Activated T-helper 1 cell treated with Interleukin-2 at 50 U/mL for 16 hours (primary cell): ENCODE measurements around the gene TAF7L.
"Not testable (repeated sequence)": the region's sequence is repeated elsewhere in the genome, so short reads cannot be mapped to it uniquely, and the experiment has no call there.

Experiments used
- DNase-seq: peaks from one replicate; pipeline ENCODE4 v3.0.0-alpha.2; 2020; ENCODE audit warnings: low read depth

TAF7L gene, protein sequence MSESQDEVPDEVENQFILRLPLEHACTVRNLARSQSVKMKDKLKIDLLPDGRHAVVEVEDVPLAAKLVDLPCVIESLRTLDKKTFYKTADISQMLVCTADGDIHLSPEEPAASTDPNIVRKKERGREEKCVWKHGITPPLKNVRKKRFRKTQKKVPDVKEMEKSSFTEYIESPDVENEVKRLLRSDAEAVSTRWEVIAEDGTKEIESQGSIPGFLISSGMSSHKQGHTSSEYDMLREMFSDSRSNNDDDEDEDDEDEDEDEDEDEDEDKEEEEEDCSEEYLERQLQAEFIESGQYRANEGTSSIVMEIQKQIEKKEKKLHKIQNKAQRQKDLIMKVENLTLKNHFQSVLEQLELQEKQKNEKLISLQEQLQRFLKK

DNA sequence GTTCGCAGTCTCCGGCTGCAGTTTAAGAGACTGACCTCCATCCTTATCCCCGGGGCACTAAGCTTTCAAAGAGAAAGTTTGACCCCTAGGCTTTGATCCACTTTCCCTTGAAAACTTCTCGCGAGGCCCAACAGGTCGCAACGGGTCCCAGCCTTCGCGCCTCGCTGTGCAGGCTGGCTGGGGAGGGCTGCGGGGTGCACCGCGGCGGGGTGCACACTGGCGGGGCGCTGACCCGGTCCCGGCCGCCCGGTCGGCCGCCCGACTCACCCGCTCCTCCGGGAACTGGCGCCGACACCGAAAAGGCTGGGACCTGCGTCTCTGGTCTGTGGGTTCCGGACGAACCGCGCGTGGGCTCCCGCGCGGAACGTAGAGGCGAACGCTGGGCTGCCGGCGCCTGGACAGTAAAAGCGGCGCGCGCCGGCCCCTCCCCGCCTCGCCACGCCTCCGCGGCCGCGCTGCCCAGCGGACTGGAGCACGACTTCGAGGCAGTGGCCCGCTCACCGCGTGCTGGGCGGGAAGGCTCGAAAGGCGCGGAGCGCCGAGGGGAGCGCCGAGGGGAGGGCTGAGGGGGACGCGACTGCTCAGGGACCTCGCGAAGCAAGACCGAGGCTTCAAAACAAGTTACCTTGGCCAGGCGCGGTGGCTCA, at the start of gene TAF7L:
Gene TAF7L (minus strand): TSS at position 378 of the 647 bp plus-strand sequence. CDS start 3,791 bp downstream, outside the sequence.
- no peak for DNase-seq

DNA sequence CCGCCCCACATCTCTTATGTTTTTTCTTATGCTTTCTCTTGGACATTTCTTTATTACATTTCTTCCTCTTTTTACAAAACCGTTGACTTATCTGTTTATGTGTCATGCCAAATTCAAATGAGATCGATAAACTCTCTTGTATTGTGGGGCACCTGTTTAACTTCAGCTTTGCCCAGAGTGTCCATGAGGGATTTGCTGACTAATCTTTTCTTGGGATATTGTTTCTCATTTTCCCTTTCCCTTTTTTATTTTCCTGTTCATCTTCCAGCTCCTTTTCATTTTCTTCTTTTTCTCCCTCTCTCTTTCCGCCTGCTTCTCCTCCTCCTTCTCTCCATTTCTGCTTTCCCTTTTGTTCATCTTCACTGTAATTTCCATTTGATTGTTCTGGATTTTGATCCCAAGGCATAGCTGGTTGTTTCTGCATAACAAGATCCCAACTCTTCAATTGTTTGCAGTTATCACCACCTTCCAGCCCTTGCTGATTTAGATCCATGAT, 46.7 kb upstream of the TAF7L start:
- no peak for DNase-seq

DNA sequence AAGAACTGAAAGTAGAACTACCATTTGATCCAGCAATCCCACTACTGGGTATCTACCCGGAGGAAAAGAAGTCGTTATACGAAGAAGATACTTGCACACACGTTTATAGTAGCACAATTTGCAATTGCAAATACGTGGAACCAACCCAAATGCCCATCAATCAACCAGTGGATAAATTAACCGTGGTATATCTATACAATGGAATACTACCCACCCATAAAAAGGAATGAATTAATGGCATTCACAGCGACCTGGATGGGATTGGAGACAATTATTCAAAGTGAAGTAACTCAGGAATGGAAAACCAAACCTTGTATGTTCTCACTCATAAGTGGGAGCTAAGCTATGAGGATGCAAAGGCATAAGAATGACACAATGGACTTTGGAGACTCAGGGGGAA, 43.2 kb upstream of the TAF7L start:
- DNase-seq: not testable (repeated sequence)

DNA sequence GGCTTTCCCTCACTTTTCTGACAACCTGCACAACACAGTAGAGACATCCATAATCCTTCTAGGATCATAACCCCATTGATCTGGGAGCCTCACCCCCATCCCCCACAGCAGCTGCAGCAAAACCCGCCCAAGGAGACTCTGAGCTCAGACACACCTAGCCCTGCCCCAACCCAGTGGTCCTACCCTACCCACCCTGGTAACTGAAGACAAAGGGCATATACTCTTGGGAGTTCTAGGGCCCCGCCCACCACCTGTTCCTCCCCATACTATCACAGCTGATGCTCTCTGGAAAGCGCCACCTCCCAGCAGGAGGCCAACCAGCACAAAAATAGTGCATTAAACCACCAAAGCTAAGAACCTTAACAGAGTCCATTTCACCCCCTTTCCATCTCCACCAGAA, 35.5 kb upstream of the TAF7L start:
- DNase-seq: not testable (repeated sequence)

DNA sequence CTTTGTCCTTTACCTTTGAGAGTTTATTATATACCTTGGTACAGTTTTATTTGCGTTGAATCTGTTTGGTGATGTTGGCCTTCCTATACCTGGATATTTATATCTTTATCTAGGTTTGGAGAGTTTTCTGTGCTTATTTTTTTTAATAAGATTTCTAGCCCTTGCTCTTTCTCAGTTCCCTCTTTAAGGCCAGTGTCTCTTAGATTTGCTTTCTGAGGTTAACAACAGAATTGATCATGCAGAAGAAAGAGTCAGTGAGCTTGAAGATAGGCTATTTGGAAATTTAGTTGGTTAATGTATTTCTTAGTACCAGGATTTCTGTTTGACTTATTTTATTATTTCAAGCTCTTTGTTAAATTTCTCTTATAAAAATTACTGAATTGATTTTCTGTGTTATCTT, 12.7 kb upstream of the TAF7L start:
- no peak for DNase-seq

DNA sequence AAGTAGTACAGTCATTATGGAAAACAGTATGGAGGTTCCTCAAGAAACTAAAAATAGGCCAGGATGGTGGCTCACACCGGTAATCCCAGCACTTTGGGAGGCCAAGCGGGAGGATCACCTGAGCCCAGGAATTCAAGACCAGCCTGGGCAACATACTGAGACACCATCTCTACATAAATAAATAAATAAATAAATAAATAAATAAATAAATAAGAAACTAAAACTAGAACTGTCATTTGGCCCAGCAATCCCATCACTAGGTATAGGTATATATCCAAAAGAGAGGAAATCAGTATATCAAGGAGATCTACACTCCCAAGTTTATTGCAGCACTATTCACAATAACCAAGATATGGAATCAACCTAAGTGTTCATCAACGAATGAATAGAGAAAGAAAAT, 4.5 kb upstream of the TAF7L start:
- not testable (repeated sequence) for DNase-seq

DNA sequence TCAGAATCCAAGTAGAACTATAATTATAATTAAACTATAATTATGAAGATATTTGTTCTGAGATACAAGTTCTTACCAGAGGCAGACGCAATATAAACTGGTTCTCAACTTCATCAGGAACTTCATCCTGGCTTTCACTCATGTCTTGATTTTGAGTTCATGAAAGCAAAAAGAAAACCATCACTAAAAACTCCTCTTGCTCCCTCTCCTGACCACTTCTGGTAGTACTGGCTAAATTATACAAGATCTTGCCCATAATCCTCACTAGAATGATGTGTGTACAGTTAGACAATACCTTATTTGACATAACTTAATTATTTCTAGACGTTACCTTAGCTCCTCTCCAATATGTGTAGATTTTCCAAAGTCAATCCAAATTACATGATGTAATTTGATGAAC, 3.7 kb downstream of the TAF7L start:
- DNase-seq: no peak

DNA sequence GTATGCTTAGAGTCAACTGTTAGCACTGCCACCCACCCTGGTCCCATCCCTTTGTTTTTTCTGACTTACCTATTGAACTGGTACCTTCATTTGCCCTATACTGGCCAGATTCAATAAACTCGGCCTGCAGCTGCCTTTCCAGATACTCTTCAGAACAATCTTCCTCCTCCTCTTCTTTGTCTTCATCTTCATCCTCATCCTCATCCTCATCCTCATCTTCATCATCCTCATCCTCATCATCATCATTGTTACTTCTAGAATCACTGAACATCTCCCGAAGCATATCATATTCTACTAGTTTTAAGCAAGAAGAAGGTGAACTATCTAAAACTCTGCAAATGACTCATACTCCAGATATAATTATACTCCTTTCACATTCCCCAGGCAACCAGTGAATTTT, 14.9 kb downstream of the TAF7L start:
- no peak for DNase-seq

DNA sequence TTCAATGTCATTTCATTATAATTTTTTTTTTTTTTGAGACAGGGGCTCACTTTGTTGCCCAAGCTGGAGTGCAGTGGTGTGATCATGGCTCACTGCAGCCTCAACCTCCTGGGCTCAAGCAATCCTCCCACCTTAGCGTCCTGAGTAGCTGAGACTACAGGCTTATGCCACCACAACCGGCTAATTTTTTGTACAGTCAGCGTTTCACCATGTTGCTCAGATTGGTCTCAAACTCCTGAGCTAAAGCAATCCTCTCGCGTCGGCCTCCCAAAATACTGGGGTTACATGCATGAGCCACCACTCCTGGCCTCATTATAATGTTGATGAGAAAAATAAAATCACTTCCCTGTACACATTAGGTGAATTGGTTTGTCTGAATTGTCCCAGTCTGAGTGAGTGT, 16.9 kb downstream of the TAF7L start:
- DNase-seq: no peak

DNA sequence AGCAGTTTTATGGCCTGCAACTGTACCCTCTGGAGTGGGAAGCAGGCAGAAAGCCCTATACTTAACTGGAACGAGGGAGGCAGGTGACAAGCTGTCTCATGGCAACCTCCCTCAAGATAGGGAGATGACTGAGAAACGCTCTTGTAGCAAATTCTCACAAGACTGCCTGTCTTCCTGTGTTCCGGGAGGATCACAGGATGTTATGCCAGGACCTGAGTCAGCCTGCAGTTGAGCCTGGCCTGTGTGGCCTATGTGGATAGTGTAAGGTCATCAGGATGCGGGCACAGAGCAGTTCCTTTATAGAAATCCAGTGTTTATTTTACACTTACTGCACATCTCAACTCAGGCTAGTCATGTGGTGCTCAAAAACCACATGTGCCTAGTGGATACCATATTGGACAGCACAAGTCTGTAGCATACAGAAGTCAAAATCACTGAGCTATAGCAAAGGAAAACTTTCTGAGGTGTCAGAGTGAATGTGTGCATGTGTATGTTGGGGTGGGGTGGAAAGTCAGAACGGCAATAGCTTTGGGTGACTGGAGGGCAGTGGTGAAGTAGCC, 25.2 kb downstream of the TAF7L start:
- no peak for DNase-seq

DNA sequence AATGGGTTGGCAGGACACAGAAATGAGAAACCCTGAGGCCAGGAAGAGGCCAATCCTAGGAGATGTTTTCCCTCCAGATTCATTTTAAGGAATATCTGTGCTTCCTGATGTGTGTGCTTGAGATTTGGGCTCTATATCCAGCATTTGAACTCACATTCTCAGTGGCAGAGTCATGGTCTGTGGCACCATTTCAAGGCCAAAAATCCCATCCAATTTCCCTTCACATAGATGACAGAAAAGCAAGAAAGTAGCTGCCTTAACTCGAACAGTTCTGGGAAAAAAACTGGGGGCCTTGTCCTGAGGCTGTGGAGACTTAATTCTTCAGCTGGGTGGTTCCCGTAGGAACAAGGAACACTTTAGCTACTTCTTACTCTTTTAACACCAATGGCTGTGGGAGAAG, 27.4 kb downstream of the TAF7L start:
- DNase-seq: no peak

DNA sequence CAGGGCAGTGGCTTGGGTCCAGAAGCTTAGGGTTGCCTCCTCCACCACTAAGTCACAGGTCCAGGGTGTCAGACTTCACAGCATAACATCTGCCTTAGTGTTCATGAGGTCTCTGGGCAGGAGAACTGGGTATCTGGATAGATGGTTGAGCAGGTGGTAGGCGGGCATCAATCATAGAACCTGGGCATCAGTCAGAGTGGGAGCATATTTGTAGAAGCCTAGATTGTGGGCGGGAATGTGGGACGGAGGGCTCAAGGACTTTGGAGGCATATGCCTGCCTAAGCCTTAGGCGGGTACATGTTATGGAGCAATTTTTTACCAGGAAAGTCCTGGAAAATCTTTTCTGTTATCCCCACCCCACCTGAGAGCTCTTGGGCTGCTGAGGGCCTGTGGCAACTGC, 28.5 kb downstream of the TAF7L start:
- DNase-seq: no peak

DNA sequence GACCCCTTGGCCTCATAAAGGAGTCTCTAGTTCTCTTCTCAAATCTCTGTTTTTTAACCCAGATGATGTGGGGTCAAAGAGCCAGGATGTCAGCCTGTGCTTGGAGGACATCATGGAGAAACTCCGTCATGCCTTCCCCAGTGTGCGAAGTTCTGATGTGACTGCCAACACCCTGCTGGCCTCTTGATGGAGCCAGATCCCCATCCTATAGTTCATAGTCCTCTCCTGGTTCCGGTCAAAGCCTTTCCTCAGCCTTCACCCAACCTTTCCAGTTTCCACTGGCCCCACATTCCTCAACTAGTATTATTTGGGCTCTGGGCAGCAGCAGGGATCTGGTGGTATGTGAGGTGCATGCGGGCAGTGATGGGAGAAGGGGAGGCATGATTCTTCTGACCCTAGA, 30.7 kb downstream of the TAF7L start:
- no peak for DNase-seq

DNA sequence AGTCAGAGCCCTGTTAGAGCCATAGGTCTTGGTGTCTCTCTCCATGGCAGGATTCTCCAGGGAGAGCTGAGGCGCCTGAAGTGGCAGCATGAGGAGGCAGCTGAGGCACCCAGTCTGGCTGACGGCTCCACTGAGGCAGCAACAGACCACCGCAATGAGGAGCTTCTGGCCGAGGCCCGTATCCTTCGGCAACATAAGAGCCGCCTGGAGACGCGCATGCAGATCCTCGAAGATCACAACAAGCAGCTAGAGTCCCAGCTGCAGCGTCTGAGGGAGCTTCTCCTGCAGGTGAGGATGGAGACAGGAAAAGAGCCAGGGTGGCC, 32.9 kb downstream of the TAF7L start:
- DNase-seq: no peak

DNA sequence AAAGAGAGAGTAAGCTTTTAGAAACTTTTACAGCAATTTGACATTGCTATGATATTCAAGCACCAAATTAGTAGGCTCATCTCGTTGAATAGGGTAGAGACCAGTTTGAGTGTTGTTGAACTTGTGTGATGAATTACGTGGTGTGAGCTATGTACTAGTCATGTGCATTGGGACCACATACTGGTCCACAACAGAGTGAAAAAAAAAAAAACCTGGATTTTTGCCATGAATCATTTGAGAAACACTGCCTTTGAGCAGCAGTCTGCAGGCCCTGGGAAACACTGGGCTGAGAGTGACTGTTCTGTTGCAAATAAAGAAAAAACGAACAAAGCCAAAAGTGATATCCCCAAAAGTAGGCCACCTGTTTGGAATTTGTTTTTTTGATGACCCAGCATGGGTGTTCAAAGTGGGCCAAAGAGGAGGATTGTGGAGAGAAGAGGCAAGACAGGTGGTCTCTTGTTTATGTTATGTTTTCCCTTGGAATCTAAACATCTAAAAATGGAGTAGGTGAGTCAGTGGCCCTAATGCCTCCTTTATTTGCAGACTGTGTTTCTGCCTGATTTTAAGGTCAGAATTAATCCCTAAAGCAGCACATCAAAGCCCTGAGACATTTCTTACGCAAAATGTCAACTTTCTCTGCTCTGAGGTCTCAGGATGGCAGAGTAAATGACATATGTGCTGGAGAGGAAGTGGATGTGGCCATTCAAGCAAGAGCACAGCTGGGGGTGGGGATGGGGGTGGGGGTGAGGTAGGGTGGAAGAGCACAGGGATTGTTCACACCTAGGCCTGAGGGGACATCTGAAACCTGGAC, 33.5 kb downstream of the TAF7L start:
- DNase-seq: no peak

DNA sequence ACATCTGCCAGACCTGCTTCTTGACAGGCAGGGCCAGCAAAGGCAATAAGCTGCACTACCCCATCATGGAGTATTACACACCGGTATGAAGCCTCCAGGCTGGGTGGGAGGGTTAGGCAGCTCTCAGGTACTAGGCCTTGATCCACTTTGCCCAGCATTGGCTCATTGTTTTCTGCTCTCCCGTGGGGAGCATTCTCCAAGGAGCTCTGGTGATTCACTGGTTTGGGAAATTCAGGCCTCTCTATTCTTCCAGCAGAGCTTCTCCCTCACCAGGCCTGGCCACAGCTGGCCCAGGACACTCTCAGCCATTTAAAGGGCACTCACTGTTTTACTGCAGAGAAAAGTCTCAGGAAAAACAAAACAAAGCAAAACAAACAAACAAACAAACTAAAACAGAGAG, 38.5 kb downstream of the TAF7L start:
- no peak for DNase-seq

DNA sequence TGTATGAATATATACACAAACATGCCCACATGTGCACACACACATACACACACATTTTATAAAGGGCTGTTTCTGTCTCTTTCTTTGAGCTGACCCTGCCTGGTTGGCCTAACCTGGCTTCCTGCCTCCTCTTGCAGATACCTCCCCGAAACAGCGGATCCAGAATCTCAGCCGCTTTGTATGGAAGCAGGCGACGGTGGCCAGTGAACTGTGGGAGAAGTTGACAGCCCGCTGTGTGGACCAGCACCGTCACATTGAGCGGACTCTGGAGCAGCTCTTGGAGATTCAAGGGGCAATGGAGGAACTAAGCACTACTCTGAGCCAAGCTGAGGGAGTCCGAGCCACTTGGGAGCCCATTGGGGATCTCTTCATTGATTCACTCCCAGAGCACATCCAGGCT, 49.6 kb downstream of the TAF7L start:
- no peak for DNase-seq

DNA sequence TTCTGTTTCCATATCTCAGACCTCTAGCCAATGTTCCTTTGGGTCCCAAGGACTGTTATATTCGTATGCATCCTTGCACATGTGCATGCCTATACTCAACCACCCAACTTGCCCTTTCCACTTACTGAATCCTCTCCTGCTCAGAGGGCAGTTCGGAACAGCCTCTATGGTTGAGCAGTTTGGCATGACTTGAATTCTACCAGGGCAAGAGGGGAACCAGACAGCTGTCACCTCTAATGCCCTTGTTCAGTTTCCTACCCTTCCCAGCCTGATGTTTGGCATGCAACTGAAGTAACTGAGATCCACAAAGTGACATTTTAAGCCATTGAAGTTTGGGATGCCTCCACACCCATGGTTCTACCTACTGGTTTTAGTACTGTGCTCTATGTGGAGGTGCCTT, 54.1 kb downstream of the TAF7L start:
- no peak for DNase-seq

DNA sequence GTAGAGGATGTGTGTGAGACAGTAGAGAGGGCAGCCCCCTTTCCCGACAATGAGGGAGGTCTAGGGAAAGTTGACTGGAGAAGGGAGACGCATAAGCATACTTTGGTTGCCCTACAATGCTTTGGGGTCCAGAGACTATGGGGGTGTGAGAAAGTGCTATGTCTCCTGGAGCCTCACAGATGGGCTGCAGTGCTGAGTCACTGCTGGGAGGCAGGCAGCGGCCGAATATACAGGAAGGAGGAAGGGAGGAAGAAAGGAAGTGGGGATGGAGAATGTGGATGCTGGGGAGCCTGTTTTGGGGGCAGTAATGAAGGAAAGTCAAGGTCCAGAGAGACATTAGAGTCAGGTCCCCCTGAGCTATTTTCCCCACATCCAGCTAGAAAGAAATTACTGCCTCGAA, 58.8 kb downstream of the TAF7L start:
- no peak for DNase-seq

DNA sequence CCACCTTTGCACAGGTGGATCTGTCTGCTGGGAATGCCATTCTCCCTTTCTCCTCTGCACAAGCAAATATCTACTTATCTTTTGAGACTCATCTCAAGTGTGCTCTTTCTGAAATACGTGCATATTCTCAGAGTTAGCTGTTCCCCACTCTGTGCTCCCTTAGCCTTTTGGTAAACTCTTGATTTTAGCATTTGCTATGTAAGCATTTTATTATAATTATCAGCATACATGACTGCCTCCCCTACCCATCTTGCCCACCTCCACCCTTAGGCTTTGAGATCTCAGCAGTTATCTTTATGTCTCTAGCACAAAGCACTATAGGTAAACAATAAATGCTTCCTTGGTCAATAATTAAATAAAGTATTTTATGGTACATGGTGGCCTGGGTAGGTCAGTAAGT, 60.1 kb downstream of the TAF7L start:
- no peak for DNase-seq

DNA sequence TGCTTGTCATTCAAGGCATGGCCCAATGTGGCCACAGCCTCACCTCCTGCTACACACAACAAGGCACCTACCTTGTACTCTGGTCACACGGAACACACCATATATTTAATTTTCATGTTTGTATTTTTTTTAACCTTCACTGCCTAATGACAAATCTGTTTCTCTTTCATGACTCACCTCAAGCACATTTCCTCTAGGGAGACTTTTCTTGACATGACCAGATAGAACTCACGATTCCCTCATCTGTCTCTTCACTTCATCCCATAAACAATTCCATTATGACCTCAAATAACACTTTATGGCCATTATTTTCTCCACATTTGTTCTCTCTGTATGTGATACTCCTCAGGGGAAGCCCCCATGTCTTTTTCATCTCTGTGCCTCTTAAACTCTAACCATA, 60.5 kb downstream of the TAF7L start:
- no peak for DNase-seq

DNA sequence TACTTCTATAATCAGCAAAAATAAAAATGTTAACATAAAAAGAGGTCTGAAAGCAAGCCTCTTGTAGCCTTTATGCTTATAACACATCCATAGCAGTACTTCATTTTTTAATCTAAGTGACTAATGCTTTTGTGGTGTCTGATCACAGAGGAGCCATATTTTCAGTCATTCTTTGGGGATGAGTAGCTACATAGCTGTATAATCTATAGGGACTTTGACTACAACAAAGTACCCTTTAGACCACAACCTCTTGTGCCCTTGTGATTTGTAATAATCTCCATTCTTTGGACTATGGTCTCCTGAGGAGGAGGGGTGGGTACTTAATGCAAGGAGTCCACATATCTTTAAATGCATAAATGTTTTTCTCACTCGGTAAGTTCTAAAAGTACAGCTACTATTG, 62.0 kb downstream of the TAF7L start:
- DNase-seq: no peak

DNA sequence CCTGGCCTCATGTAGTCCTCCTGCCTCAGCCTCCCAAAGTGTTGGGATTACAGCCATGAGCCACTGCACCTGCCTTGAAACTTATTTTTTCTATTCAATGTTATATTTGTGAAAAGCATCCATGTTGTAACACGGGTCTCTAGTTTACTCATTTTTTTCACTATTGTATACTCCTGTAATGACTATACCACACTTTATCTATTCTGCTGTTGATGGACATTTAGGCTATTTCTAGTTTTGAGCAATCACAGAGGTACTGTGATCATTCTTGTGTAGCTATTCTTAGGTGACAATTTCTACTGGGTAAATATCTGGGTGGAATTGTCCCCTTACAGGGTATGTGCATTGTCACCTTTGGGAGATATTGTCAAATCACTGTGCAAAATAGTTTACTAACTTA, 67.9 kb downstream of the TAF7L start:
- no peak for DNase-seq
